ENCODE data around the gene COL4A6.

DNA sequence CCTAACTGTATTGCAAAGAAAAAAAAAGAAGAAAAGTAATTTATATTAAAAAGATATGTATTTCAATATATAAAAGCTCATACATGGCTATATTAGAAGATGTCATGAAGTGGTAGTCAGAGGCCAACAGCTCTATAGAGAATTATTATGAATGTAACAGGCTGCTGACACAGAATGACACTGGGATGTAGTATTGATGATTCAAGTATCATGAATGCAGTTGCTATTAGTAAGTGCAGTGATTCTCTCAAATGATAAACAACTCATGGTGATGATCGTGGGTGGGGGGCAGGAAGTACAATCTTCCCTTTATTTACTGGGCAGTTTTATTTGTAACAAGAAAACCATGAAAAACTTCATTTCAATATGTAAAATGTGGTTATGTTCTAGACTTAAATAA is 124.6 kb downstream of the COL4A6 start:
- TF ChIP-seq, protein P1, sequence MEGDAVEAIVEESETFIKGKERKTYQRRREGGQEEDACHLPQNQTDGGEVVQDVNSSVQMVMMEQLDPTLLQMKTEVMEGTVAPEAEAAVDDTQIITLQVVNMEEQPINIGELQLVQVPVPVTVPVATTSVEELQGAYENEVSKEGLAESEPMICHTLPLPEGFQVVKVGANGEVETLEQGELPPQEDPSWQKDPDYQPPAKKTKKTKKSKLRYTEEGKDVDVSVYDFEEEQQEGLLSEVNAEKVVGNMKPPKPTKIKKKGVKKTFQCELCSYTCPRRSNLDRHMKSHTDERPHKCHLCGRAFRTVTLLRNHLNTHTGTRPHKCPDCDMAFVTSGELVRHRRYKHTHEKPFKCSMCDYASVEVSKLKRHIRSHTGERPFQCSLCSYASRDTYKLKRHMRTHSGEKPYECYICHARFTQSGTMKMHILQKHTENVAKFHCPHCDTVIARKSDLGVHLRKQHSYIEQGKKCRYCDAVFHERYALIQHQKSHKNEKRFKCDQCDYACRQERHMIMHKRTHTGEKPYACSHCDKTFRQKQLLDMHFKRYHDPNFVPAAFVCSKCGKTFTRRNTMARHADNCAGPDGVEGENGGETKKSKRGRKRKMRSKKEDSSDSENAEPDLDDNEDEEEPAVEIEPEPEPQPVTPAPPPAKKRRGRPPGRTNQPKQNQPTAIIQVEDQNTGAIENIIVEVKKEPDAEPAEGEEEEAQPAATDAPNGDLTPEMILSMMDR (IDR thresholded peaks at IDR 0.05) = no peak
- TF ChIP-seq EZH2 (IDR thresholded peaks at IDR 0.05) (no peak), EZH2phosphoT487 (IDR thresholded peaks at IDR 0.05) (no peak)

Measured in neural progenitor cell (in vitro differentiated cells).